GM18907 (cell line): ENCODE measurements around the gene RIMS3.

Experiments used
- ATAC-seq: cut with Tn5 transposase; IDR thresholded peaks from one replicate; pipeline ENCODE4 v1.9.1; 2021; ENCODE audit warnings: mild to moderate bottlenecking, moderate library complexity; ENCODE audit not compliant: unreplicated experiment

The RIMS3 gene

GRCh38 chr1:40653851-40654537 lies 11.5 kb downstream of the RIMS3 start:
- ATAC-seq = no peak

- ATAC-seq = no peak
Measured at GRCh38 chr1:40652979-40653378, 12.5 kb downstream of the RIMS3 start.

GRCh38 chr1:40652468-40652867 lies 13.0 kb downstream of the RIMS3 start:
- ATAC-seq = no peak

- no peak for ATAC-seq
Measured at GRCh38 chr1:40651138-40651857, 14.2 kb downstream of the RIMS3 start.

GRCh38 chr1:40650075-40650474 lies 15.4 kb downstream of the RIMS3 start:
- no peak for ATAC-seq

- ATAC-seq = no peak
Measured at GRCh38 chr1:40649592-40649930, 15.9 kb downstream of the RIMS3 start.

GRCh38 chr1:40648928-40649591 lies 16.4 kb downstream of the RIMS3 start:
- no peak for ATAC-seq

- ATAC-seq = no peak
Measured at GRCh38 chr1:40648200-40648599, 17.3 kb downstream of the RIMS3 start.

GRCh38 chr1:40646315-40646714 lies 19.2 kb downstream of the RIMS3 start:
- ATAC-seq = no peak

GRCh38 chr1:40645118-40645680 lies 20.3 kb downstream of the RIMS3 start:
- no peak for ATAC-seq

GRCh38 chr1:40641601-40642242 lies 23.8 kb downstream of the RIMS3 start:
- no peak for ATAC-seq

- no peak for ATAC-seq
Measured at GRCh38 chr1:40640314-40641076, 25.0 kb downstream of the RIMS3 start.

- no peak for ATAC-seq
Measured at GRCh38 chr1:40638097-40639036, 27.1 kb downstream of the RIMS3 start.

- no peak for ATAC-seq
Measured at GRCh38 chr1:40637470-40638007, 27.9 kb downstream of the RIMS3 start.

GRCh38 chr1:40636777-40637176 lies 28.7 kb downstream of the RIMS3 start:
- ATAC-seq = no peak

- ATAC-seq = no peak
Measured at GRCh38 chr1:40635763-40636500, 29.6 kb downstream of the RIMS3 start.

- no peak for ATAC-seq
Measured at GRCh38 chr1:40634901-40635655, 30.4 kb downstream of the RIMS3 start.

GRCh38 chr1:40633931-40634376 lies 31.5 kb downstream of the RIMS3 start:
- ATAC-seq = no peak
